AG04450 (cell line): Measurements from ENCODE around the gene CC2D2A. TPM values are rescaled to one million over a fixed set of nuclear protein-coding genes. Genes with fewer than 3 reads are reported as not detected.
"Not testable (repeated sequence)": the region's sequence is repeated elsewhere in the genome, so short reads cannot be mapped to it uniquely, and the experiment has no call there.

Source experiments
- CTCF ChIA-PET: fragments of 300-600, 350-600 bp; formaldehyde crosslinking; extraction: SDS; loops from one replicate; lab custom pipeline; 2022; ENCODE audit warnings: antibody characterized with exemption, inconsistent platforms; lab: Charles Lee
- POLR2A ChIA-PET: fragments of 350-600 bp; formaldehyde crosslinking; extraction: SDS; loops from one replicate; lab custom pipeline; 2021; ENCODE audit warnings: antibody characterized with exemption, inconsistent platforms; lab: Yijun Ruan, JAX
- DNase-seq: peaks from one replicate; pipeline ENCODE4 v3.0.0-alpha.2; 2011; ENCODE audit warnings: low read depth, low spot score
- H3K27ac ChIP-seq: one replicate; pipeline ENCODE4 v1.5.1; 2012; ENCODE audit warnings: low read depth, low read length, control low read depth
- H3K27me3 ChIP-seq: one replicate; pipeline ENCODE4 v1.6.0; 2012; ENCODE audit warnings: low read length; ENCODE audit not compliant: control insufficient read depth, insufficient read depth
- H3K4me3 ChIP-seq: 2 replicates; pipeline ENCODE4 v1.5.1; 2011; ENCODE audit warnings: mild to moderate bottlenecking, low read depth, low read length, control low read depth
- H3K9me3 ChIP-seq: 2 replicates; pipeline ENCODE4 v1.5.1; 2012; ENCODE audit warnings: low read length; ENCODE audit not compliant: control insufficient read depth, insufficient read depth
- CTCF ChIP-seq: IDR thresholded peaks from 2 replicates; pipeline ENCODE4 v1.5.1; 2011; ENCODE audit warnings: low read depth, low read length, control low read depth, inconsistent platforms
- polyA plus RNA-seq: library from polyadenylated mRNA; depleted of rRNA; stranded (reverse); fragments of >200 nt; gene quantifications from 2 replicates; pipeline ENCODE4 v1.2.3, GENCODE V29; 2011

The CC2D2A gene
- polyA plus RNA-seq, 1 experiment = 40.7 TPM

GRCh38 chr4:15513545-15513944 is 43.9 kb downstream of the CC2D2A start:
- DNase-seq = no peak
- Histone ChIP-seq H3K27me3 (no peaks in the 10 kb centered on the region), H3K4me3 (no peak overlapping the region), H3K27ac (no peak overlapping the region), H3K9me3 (no peaks in the 10 kb centered on the region)
- ChIA-PET POLR2A (interaction anchor here (0.9 kb wide), 1 partner anchor 34 kb away, joined by 5 read pairs; no protein-coding TSS in a partner anchor), CTCF (interaction anchor here (1.0 to 2.5 kb wide), 10 partner anchors 9 to 282 kb away, joined by 3 to 32 read pairs (median 4); partner anchors contain the start of gene CC2D2A)
- TF ChIP-seq CTCF = peak; percentile 25; the same call in 1 of the 2 replicates

- POLR2A ChIA-PET = no interaction called here
- CTCF ChIA-PET = interaction anchor here (1.1 kb wide), 1 partner anchor 284 kb away, joined by 3 read pairs; no protein-coding TSS in a partner anchor
- H3K9me3 ChIP-seq = no peaks in the 10 kb centered on the region
Observed at GRCh38 chr4:15515106-15515505, 45.4 kb downstream of the CC2D2A start.

DNA sequence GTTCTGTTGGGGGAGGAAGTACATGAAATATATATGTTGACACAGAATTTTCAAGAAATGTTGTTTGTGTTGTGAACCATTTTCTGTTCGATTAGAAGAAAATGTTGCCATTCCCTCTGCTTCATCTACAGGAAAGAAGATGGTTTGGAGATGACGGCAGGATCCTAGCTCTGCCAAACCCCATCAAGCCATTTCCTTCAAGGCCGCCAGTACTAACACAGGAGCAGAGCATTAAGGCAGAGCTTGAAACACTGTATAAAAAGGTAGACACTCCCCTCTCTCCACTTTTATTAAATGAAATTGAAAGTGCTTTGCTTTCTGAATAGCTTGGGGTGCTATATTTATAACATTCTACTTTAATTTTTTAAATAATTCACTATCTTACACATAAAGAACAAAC is 46.8 kb downstream of the CC2D2A start:
- CTCF ChIA-PET = interaction anchor here (0.6 to 1.1 kb wide), 2 partner anchors 15 to 286 kb away, joined by 3 read pairs; no protein-coding TSS in a partner anchor
- TF ChIP-seq CTCF = no peak
- POLR2A ChIA-PET = no interaction called here
- Histone ChIP-seq H3K27ac (no peak overlapping the region), H3K9me3 (no peaks in the 10 kb centered on the region), H3K27me3 (no peaks in the 10 kb centered on the region), H3K4me3 (no peak overlapping the region)
- DNase-seq = no peak

More at GRCh38 chr4:15515106-15515505, 45.4 kb downstream of the CC2D2A start:
- DNase-seq = no peak
- no peak for TF ChIP-seq CTCF
- Histone ChIP-seq H3K27ac (no peak overlapping the region), H3K27me3 (no peaks in the 10 kb centered on the region), H3K4me3 (no peak overlapping the region)

DNA sequence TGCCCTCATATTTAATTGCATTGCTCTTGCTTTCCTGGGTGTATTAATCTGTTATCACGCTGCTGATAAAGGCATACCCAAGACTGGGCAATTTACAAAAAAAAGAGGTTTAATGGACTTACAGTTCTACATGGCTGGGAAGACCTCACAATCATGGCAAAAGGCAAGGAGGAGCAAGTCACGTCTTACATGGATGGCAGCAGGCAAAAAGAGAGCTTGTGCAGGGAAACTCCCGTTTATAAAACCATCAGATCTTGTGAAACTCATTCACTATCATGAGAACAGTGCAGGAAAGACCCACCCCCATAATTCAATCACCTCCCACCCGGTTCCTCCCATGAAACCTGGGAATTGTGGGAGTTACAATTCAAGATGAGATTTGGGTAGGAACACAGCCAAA is 48.0 kb downstream of the CC2D2A start:
- H3K9me3 ChIP-seq, H3K27me3 ChIP-seq, H3K4me3 ChIP-seq, H3K27ac ChIP-seq, DNase-seq, CTCF ChIA-PET, POLR2A ChIA-PET: not testable (repeated sequence)

GRCh38 chr4:15521442-15522039 is 51.9 kb downstream of the CC2D2A start:
- Histone ChIP-seq H3K27me3 (no peaks in the 10 kb centered on the region), H3K27ac (no peak overlapping the region), H3K4me3 (no peak overlapping the region), H3K9me3 (no peaks in the 10 kb centered on the region)
- ChIA-PET POLR2A (no interaction called here), CTCF (no interaction called here)
- TF ChIP-seq CTCF = no peak
- no peak for DNase-seq
